ENCODE results near the gene FHIT. TPM values are rescaled to one million over a fixed set of nuclear protein-coding genes. Genes with fewer than 3 reads are reported as not detected.

Gene FHIT
- total RNA-seq, 4 donors from 2014 or later: 0.72 to 5.2 (median 2.1) TPM

DNA sequence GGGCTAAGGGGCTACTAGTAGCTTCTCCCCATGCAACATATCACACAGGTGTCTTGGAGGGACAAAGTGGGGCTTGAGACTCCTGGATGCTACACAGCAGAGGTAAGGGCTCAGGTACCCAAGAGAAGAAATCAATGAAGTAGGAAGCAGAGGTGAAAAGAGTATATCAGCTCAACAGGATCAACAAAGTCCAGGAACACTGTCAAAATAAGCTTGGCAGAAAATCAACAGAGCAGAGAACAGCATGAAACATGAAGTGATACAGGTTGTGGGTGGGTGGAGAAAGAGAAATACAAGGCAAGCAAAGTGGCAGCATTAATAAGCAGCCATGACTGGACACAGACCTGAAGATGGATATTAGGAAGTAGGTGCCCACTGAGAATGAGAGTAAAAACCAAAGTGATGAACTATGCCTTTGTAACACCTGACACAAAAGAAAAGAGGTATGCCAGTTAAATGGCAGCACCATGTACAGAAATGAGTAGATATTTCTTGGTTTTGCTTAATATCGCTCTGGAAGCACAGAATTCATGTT, 637.4 kb downstream of the FHIT start:
- in situ Hi-C loops (cut with MboI; ENCODE audit: low sequenced_read_pairs in 4 of 4): no loop called here
- Histone ChIP-seq H3K4me3 (no peak overlapping the region), H3K27ac (no peak overlapping the region), H3K4me1 (peaks cover 0 to 4% of the 10 kb centered on the region in 2 donors), H3K9me3 (no peaks in the 10 kb centered on the region), H3K36me3 (no peaks in the 10 kb centered on the region), H3K27me3 (no peaks in the 10 kb centered on the region)
- intact Hi-C loops (cut with DNase I; ENCODE audit: low total_unique reads): no loop called here
- DNase-seq (no peak), ATAC-seq (no peak)
- TF ChIP-seq, protein P1, sequence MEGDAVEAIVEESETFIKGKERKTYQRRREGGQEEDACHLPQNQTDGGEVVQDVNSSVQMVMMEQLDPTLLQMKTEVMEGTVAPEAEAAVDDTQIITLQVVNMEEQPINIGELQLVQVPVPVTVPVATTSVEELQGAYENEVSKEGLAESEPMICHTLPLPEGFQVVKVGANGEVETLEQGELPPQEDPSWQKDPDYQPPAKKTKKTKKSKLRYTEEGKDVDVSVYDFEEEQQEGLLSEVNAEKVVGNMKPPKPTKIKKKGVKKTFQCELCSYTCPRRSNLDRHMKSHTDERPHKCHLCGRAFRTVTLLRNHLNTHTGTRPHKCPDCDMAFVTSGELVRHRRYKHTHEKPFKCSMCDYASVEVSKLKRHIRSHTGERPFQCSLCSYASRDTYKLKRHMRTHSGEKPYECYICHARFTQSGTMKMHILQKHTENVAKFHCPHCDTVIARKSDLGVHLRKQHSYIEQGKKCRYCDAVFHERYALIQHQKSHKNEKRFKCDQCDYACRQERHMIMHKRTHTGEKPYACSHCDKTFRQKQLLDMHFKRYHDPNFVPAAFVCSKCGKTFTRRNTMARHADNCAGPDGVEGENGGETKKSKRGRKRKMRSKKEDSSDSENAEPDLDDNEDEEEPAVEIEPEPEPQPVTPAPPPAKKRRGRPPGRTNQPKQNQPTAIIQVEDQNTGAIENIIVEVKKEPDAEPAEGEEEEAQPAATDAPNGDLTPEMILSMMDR (IDR thresholded peaks at IDR 0.05 in 4 of 5, conservative IDR thresholded peaks at IDR 0.05 in 1 of 5): no peak
- TF ChIP-seq POLR2A (IDR thresholded peaks at IDR 0.05): no peak

GRCh38 chr3:60610441-60611112, 640.7 kb downstream of the FHIT start:
- Histone ChIP-seq H3K36me3 (no peaks in the 10 kb centered on the region), H3K27me3 (no peaks in the 10 kb centered on the region), H3K27ac (no peak overlapping the region), H3K4me3 (no peak overlapping the region), H3K9me3 (no peaks in the 10 kb centered on the region), H3K4me1 (peaks cover 0 to 4% of the 10 kb centered on the region in 2 donors)
- intact Hi-C loops (cut with DNase I; ENCODE audit: low total_unique reads) (no loop called here), in situ Hi-C loops (cut with MboI; ENCODE audit: low sequenced_read_pairs in 4 of 4) (no loop called here)
- TF ChIP-seq, protein P1 (IDR thresholded peaks at IDR 0.05 in 4 of 5, conservative IDR thresholded peaks at IDR 0.05 in 1 of 5): no peak
- no peak for TF ChIP-seq POLR2A (IDR thresholded peaks at IDR 0.05)
- ATAC-seq (peak; percentile 77 to 95), DNase-seq (peak; percentile 63 to 73)

- Histone ChIP-seq H3K4me3 (no peak overlapping the region), H3K27ac (no peak overlapping the region), H3K36me3 (no peaks in the 10 kb centered on the region), H3K27me3 (no peaks in the 10 kb centered on the region), H3K4me1 (peaks cover 0 to 4% of the 10 kb centered on the region in 2 donors), H3K9me3 (no peaks in the 10 kb centered on the region)
- intact Hi-C loops (cut with DNase I; ENCODE audit: low total_unique reads) (no loop called here), in situ Hi-C loops (cut with MboI; ENCODE audit: low sequenced_read_pairs in 4 of 4) (no loop called here)
- DNase-seq: no peak
- ATAC-seq: no peak
- TF ChIP-seq, protein P1 (IDR thresholded peaks at IDR 0.05 in 4 of 5, conservative IDR thresholded peaks at IDR 0.05 in 1 of 5): no peak
- TF ChIP-seq POLR2A (IDR thresholded peaks at IDR 0.05): no peak
These were observed 641.8 kb downstream of the FHIT start for GRCh38 chr3:60609446-60609845.

- H3K4me3 ChIP-seq: no peak overlapping the region
- H3K36me3 ChIP-seq: no peaks in the 10 kb centered on the region
- H3K27ac ChIP-seq: no peak overlapping the region
- no peaks in the 10 kb centered on the region for H3K9me3 ChIP-seq
- DNase-seq (no peak), ATAC-seq (peak in 1 of 2 donors; percentile 50)
- in situ Hi-C loops (cut with MboI; ENCODE audit: low sequenced_read_pairs in 4 of 4) (no loop called here), intact Hi-C loops (cut with DNase I; ENCODE audit: low total_unique reads) (no loop called here)
- H3K27me3 ChIP-seq: no peaks in the 10 kb centered on the region
- no peak for TF ChIP-seq POLR2A (IDR thresholded peaks at IDR 0.05)
- TF ChIP-seq, protein P1 (IDR thresholded peaks at IDR 0.05 in 4 of 5, conservative IDR thresholded peaks at IDR 0.05 in 1 of 5): no peak
- no peaks in the 10 kb centered on the region for H3K4me1 ChIP-seq
These were observed 647.4 kb downstream of the FHIT start for GRCh38 chr3:60603860-60604259.
